Activated T-helper 17 cell treated with anti-CD3 and anti-CD28 coated beads, Interleukin-2, amount 50 U/mL, for 72 hours (primary cell): ENCODE data around the gene DCLK2. TPM values are rescaled to one million over a fixed set of nuclear protein-coding genes. Genes with fewer than 3 reads are reported as not detected.

Source experiments
- ATAC-seq: fragments of 150-1000 bp; cut with Tn5 transposase; replicated peaks from 2 replicates; pipeline ENCODE4 v1.10.0; 2021; ENCODE audit warnings: mild to moderate bottlenecking, moderate library complexity
- H3K27ac Mint-ChIP-seq: one replicate; pipeline ENCODE4 v1.8.0; 2022; ENCODE audit warnings: mixed read lengths
- H3K27me3 Mint-ChIP-seq: one replicate; pipeline ENCODE4 v1.8.0; 2022; ENCODE audit warnings: mixed read lengths
- H3K36me3 Mint-ChIP-seq: one replicate; pipeline ENCODE4 v1.8.0; 2022; ENCODE audit warnings: low read depth, mild to moderate bottlenecking, mixed read lengths
- H3K4me1 Mint-ChIP-seq: one replicate; pipeline ENCODE4 v1.8.0; 2022; ENCODE audit warnings: mixed read lengths
- H3K4me3 Mint-ChIP-seq: one replicate; pipeline ENCODE4 v1.8.0; 2022; ENCODE audit warnings: mild to moderate bottlenecking, mixed read lengths
- H3K9me3 Mint-ChIP-seq: one replicate; pipeline ENCODE4 v1.8.0; 2022; ENCODE audit warnings: mixed read lengths
- total RNA-seq, 2 donors: library from RNA; stranded (reverse); gene quantifications; one replicate each; pipeline ENCODE4 v1.2.3, GENCODE V29; 2022

Gene DCLK2
- total RNA-seq, 2 donors from 2014 or later: 0.06 TPM; not detected in 1

GRCh38 chr4:150231107-150231770 lies 153.0 kb downstream of the DCLK2 start:
- H3K4me1 Mint-ChIP-seq: no peaks in the 10 kb centered on the region
- H3K9me3 Mint-ChIP-seq: no peaks in the 10 kb centered on the region
- no peak overlapping the region for H3K27ac Mint-ChIP-seq
- no peaks in the 10 kb centered on the region for H3K36me3 Mint-ChIP-seq
- no peak overlapping the region for H3K4me3 Mint-ChIP-seq
- no peak for ATAC-seq
- peaks cover 41% of the 10 kb centered on the region for H3K27me3 Mint-ChIP-seq

DNA sequence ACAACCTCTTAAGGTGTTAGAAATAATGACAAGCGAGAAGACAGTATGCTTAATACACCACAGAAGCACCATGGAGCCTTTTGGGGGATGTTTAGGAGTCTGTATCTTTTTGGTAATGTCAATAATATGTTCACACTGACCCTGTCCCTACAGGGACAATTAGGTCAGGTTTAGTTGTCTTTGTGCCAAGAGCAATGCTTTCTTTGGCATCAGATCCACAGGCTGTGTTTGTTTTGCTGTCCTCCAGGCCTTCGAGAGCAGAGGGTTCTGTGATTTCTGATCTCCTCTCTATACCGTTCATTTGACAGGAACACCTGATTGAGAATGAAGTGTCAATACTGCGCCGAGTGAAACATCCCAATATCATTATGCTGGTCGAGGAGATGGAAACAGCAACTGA lies 153.8 kb downstream of the DCLK2 start:
- Mint-ChIP-seq H3K27me3 (peaks cover 40% of the 10 kb centered on the region), H3K9me3 (no peaks in the 10 kb centered on the region), H3K36me3 (no peaks in the 10 kb centered on the region), H3K27ac (no peak overlapping the region), H3K4me3 (no peak overlapping the region), H3K4me1 (no peaks in the 10 kb centered on the region)
- ATAC-seq: no peak

DNA sequence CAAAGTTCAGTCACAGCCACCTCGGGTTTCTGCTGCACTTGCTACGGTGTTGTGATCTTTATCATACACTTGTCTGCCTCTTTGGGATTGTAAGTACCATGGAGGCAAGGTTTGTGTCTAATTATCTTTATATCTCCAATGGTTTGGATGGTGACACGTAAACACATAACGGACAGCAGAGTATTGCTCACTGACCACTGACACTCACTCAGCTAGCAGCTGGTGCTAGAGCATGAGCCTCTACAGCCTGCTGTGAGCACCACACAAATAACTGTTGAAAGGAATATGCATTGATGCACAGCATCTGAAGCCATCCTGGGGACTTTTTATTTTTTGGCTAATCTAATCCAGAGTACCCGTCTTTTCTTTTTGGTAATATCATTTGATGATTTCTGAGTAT lies 156.0 kb downstream of the DCLK2 start:
- no peak overlapping the region for H3K27ac Mint-ChIP-seq
- H3K27me3 Mint-ChIP-seq: peaks cover 30% of the 10 kb centered on the region
- H3K4me3 Mint-ChIP-seq: no peak overlapping the region
- no peaks in the 10 kb centered on the region for H3K36me3 Mint-ChIP-seq
- ATAC-seq: no peak
- H3K4me1 Mint-ChIP-seq: no peaks in the 10 kb centered on the region
- no peaks in the 10 kb centered on the region for H3K9me3 Mint-ChIP-seq

- H3K4me1 Mint-ChIP-seq: no peaks in the 10 kb centered on the region
- H3K4me3 Mint-ChIP-seq: no peak overlapping the region
- H3K9me3 Mint-ChIP-seq: no peaks in the 10 kb centered on the region
- H3K27me3 Mint-ChIP-seq: peaks cover 28% of the 10 kb centered on the region
- no peaks in the 10 kb centered on the region for H3K36me3 Mint-ChIP-seq
- H3K27ac Mint-ChIP-seq: no peak overlapping the region
- ATAC-seq: no peak
Measured at GRCh38 chr4:150235317-150235716, 157.1 kb downstream of the DCLK2 start.

DNA sequence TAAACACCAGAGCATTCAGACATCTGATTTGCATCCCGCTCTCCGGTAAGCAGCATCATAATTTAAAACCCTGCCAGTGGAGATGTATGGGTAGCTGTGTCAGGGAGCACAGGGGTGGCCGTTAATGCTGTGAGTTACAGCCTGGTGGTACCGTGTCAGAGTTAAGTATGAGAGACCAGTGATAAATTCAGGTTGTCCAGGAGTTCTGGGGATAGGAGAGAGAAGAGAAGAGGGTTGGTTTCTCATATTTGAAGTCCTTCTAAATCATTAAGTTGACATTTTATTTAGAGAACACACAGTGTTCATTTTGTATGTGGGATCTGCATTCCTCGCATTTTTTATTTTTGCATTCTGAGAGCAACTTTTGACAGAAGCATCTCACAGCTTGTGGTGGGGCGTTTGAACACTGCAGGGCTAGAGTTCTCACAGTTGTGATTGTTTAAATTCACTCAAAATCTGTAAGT lies 157.6 kb downstream of the DCLK2 start:
- no peak for ATAC-seq
- no peak overlapping the region for H3K4me3 Mint-ChIP-seq
- no peaks in the 10 kb centered on the region for H3K4me1 Mint-ChIP-seq
- no peak overlapping the region for H3K27ac Mint-ChIP-seq
- H3K9me3 Mint-ChIP-seq: no peaks in the 10 kb centered on the region
- H3K36me3 Mint-ChIP-seq: no peaks in the 10 kb centered on the region
- peaks cover 28% of the 10 kb centered on the region for H3K27me3 Mint-ChIP-seq

GRCh38 chr4:150236626-150237025 lies 158.4 kb downstream of the DCLK2 start:
- no peaks in the 10 kb centered on the region for H3K4me1 Mint-ChIP-seq
- no peak overlapping the region for H3K27ac Mint-ChIP-seq
- peaks cover 24% of the 10 kb centered on the region for H3K27me3 Mint-ChIP-seq
- no peak overlapping the region for H3K4me3 Mint-ChIP-seq
- no peak for ATAC-seq
- H3K36me3 Mint-ChIP-seq: no peaks in the 10 kb centered on the region
- no peaks in the 10 kb centered on the region for H3K9me3 Mint-ChIP-seq

DNA sequence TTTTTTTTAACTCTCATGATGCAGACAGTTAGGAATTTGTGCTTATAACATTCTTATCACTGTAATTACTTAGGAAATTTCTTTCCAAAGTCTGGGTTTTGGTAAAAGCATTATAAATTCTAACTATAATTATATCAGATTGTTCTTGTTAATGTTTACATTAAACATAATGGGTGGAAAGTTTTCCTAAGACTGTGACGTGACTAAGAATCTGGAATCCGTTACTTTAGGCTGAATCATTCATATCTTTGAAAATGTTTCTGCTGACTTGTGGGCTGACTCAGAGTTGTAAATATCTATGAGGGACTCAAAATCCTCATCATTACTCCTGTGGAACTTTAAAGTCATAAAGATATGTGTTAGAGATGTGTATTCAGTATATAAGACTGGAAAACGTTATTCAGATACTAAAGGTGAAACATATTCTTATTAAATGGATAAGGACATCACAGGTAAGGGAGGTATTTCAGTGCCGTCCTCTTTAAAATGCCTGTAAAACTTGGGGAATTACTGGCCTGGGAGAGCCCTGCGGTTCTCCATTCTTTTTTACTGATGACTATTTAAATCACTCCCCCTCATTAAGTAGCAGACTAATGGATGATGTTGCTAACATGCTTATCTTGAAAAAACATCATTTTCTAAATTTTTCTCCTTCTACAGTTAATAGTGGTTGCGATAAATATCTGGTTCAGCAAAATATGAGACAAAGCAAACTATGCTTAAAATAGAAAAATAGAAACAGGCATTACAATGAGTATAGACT lies 159.0 kb downstream of the DCLK2 start:
- peaks cover 21% of the 10 kb centered on the region for H3K27me3 Mint-ChIP-seq
- H3K27ac Mint-ChIP-seq: no peak overlapping the region
- H3K4me1 Mint-ChIP-seq: no peaks in the 10 kb centered on the region
- H3K9me3 Mint-ChIP-seq: no peaks in the 10 kb centered on the region
- no peaks in the 10 kb centered on the region for H3K36me3 Mint-ChIP-seq
- H3K4me3 Mint-ChIP-seq: no peak overlapping the region
- ATAC-seq: peak; percentile 37

DNA sequence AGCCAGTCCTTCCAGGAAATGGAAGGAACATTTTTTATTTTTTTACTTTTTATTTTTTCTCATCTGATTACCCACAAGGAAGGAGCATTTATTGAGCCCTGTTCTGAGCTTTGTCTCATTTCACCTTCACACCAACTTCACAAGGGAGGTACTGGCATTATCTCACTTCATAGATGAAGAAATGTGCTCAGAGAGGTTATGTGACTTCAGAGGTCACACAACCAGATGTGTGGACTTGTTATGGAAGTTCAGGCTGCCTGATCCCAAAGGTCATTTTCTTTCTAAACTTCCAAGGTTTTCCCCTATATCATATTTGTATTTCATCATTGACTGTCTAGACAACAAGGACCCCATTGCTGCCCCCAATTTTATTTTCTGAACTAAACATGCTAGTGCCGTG lies 160.3 kb downstream of the DCLK2 start:
- Mint-ChIP-seq H3K4me3 (no peak overlapping the region), H3K27me3 (peaks cover 18% of the 10 kb centered on the region), H3K27ac (no peak overlapping the region), H3K4me1 (no peaks in the 10 kb centered on the region), H3K36me3 (no peaks in the 10 kb centered on the region), H3K9me3 (no peaks in the 10 kb centered on the region)
- ATAC-seq: no peak

- peaks cover 11% of the 10 kb centered on the region for H3K27me3 Mint-ChIP-seq
- H3K4me1 Mint-ChIP-seq: no peaks in the 10 kb centered on the region
- H3K9me3 Mint-ChIP-seq: no peaks in the 10 kb centered on the region
- H3K4me3 Mint-ChIP-seq: no peak overlapping the region
- no peaks in the 10 kb centered on the region for H3K36me3 Mint-ChIP-seq
- no peak for ATAC-seq
- H3K27ac Mint-ChIP-seq: no peak overlapping the region
Measured at GRCh38 chr4:150240011-150240410, 161.8 kb downstream of the DCLK2 start.

DNA sequence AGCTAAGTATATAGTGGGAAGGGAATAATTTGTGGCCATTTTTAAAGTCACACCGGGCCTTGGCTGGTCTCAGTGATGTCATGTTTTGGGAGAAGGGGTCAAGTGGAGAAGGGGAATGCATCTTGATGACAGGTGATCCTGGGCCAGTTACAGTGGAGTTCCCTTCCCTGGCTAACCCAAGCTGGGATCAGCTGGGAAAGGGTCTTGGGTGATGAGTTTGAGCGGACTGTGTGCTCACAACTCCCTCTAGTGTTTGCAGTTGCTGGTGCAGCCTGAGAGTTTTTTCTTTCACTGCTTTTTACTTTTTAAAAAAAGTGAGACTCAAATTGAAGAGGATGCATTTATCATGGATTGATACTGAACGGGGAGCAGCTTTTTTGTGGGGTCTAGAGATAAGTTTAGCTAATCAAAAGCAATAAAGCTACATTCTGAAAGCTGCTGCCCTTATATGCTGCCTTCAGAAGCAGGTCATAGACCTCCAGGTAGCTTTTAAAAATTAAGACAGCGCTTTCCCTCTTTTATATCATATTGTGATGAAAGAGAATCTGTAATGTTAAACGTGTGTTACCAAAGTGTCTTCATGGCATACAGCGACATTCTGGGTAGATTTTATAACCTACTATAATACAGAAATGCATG lies 164.7 kb downstream of the DCLK2 start:
- Mint-ChIP-seq H3K9me3 (no peaks in the 10 kb centered on the region), H3K4me1 (no peaks in the 10 kb centered on the region), H3K27me3 (peaks cover 3% of the 10 kb centered on the region), H3K4me3 (no peak overlapping the region), H3K36me3 (no peaks in the 10 kb centered on the region), H3K27ac (no peak overlapping the region)
- no peak for ATAC-seq

GRCh38 chr4:150243932-150244331 lies 165.7 kb downstream of the DCLK2 start:
- no peak overlapping the region for H3K27ac Mint-ChIP-seq
- H3K4me1 Mint-ChIP-seq: no peaks in the 10 kb centered on the region
- no peak for ATAC-seq
- no peaks in the 10 kb centered on the region for H3K36me3 Mint-ChIP-seq
- H3K9me3 Mint-ChIP-seq: no peaks in the 10 kb centered on the region
- no peaks in the 10 kb centered on the region for H3K27me3 Mint-ChIP-seq
- no peak overlapping the region for H3K4me3 Mint-ChIP-seq

DNA sequence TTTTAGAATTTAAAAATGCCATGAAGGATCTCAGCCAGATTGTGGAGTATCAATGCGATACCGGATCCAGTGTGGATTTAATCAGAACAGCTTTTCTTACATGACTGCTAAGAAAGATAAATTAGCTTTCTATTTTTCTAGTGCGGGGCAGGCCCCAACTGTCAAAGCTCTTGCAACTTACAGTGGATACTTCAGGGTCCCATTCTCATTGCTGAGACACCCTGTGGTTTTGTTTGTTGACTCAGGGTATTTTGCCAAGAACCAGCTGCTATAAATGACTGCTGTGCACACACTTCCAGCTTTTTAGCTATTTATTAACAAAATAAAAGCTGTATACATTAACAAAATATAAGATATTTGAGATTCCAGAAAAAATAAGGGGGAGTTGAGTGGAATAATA lies 166.4 kb downstream of the DCLK2 start:
- Mint-ChIP-seq H3K27me3 (no peaks in the 10 kb centered on the region), H3K4me3 (no peak overlapping the region), H3K27ac (no peak overlapping the region), H3K9me3 (no peaks in the 10 kb centered on the region), H3K36me3 (no peaks in the 10 kb centered on the region), H3K4me1 (no peaks in the 10 kb centered on the region)
- ATAC-seq: no peak

DNA sequence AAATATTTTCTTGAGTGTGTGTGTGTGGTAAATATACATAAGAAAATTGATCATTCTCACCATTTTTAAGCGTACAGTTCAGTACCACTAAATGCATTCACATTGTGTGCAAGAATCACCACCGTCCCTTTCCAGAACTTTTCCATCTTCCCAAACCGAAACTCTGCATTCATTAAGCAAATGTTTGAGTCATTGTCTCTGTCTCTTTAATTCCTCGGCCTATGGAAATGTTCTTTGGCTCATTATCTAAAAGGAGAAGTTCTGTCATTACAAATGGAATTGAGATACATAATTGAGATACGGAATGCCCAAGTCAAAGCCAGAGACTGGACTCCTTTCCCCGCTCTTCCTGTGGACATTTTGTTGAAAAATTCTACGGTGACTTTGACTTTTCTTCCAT lies 168.9 kb downstream of the DCLK2 start:
- H3K36me3 Mint-ChIP-seq: no peaks in the 10 kb centered on the region
- ATAC-seq: no peak
- H3K4me3 Mint-ChIP-seq: no peak overlapping the region
- no peaks in the 10 kb centered on the region for H3K27me3 Mint-ChIP-seq
- no peaks in the 10 kb centered on the region for H3K4me1 Mint-ChIP-seq
- H3K27ac Mint-ChIP-seq: no peak overlapping the region
- no peaks in the 10 kb centered on the region for H3K9me3 Mint-ChIP-seq

GRCh38 chr4:150248181-150248580 lies 169.9 kb downstream of the DCLK2 start:
- Mint-ChIP-seq H3K27ac (no peak overlapping the region), H3K4me1 (no peaks in the 10 kb centered on the region), H3K36me3 (no peaks in the 10 kb centered on the region), H3K4me3 (no peak overlapping the region), H3K27me3 (no peaks in the 10 kb centered on the region), H3K9me3 (no peaks in the 10 kb centered on the region)
- no peak for ATAC-seq
